NCI-H446 treated with DMSO at 0.1 percent for 48 hours (cell line): ENCODE data around the gene SLC25A21.
"Not testable (repeated sequence)": the region's sequence is repeated elsewhere in the genome, so short reads cannot be mapped to it uniquely, and the experiment has no call there.

Experiments
- DNase-seq: peaks from one replicate; lab custom pipeline; 2025; lab: John Stamatoyannopoulos, UW

SLC25A21 gene

DNA sequence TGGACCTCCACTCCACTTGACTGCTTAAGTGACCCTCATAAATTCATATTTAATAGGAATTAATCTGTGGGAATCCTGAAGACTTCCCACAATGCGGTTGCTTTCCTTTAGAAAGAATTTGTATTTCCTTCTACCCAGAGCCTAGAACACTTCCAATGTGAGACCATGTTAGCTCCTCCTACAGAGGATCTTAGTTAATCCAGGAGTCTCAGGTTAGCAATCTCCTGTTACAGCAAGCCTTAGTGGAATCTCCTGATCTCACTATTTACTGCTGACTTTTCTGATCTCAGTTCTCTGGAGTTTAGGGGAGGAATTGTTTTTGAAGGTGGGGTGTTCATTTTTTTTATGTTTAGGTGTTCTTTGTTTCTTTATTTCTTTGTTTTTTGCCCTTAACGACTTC, 186.0 kb downstream of the SLC25A21 start:
- no peak for DNase-seq

DNA sequence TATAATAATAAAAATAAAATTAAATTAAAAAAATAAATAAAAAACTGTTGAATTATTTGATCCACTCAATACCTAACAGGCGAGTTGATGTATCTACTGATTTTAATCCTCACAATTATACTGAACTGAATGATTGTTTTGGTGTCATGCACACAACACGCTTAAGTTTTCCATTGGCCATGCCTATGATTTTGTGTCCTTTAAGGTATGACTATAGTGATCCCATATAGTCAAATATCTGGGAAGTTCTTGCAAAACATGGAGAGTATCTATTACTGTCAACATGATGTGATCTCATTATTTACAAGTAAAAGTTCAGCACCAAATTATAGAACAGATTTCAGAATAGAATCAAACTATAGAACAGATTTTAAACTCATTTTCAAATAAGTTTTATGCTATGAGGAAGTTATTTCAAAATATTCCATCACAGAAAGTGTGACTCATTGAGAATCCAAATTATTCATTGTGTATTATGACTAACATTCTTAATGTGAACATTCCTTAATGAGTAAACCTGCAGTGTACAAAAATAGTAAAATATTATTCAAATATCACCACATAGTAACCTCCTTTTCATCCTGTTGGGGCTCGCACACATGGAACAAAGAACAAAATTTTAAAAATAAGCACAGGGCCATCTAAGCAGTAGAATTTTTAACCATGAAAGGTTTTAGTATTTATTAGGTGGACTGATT, 190.4 kb downstream of the SLC25A21 start:
- DNase-seq = no peak

DNA sequence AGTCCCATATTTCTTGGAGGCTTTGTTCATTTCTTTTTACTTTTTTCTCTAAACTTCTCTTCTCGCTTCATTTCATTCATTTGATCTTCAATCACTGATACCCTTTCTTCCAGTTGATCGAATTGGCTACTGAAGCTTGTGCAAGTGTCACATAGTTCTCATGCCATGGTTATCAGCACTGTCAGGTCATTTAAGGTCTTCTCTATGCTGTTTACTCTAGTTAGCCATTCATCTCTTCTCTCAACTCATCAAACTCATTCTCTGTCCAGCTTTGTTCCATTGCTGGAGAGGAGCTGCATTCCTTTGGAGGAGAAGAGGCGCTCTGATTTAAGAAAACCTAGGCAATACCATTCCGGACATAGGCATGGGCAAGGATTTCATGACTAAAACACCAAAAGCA, 192.0 kb downstream of the SLC25A21 start:
- DNase-seq = not testable (repeated sequence)

DNA sequence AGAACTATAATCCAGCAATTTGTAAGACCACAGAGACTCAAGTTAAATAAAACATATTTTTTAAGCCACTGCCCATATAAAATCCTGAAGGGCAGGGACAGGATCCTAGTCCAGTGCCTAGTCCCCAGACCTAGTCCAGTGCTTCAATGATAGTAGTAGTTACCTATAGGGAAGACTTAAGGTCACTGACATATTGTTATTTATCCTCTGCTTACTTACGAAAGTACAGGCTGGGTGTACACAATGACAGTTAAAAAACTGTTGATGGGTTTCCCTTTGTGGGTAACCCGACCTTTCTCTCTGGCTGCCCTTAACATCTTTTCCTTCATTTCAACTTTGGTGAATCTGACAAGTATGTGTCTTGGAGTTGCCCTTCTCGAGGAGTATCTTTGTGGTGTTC, 192.5 kb downstream of the SLC25A21 start:
- DNase-seq = no peak

DNA sequence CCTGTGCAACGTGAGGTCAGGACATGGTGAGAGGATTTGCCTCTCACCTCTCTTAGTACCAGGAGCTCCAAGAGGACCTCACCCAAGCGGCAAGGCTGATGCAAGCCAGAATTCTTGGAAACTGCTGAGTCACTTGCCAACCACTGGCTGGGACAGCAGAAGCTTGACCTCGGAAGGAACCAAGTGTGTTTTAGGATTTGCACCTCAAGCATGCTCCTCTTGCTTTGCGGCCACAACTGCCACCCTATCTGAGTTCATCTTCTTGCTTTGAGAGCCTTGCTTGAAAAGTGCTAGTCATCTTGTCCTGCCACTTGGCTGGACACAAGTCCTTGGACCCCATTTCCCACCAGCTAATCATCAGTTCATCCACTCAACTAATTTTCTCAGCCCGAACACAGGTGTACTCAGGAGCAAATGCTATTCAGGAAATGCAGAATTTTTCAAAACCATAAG, 195.8 kb downstream of the SLC25A21 start:
- no peak for DNase-seq

DNA sequence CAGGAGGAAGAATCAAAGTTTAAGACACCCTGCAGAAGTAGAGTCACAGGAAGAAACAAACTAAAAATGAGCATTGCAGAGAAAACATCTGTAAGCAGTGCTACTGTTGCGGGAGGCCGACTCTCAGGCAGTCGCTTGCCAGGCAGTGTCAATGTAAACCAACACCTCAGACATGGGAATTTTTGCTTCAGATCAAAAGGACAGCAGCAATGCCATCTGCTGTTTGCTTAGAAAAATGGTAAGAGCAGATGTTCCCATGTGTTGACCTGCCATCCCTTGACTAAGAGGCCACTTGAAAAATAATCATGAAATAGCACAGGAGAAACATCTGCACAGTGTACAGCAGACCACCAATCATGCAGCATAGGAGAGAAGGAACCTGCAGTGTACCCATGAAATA, 196.6 kb downstream of the SLC25A21 start:
- DNase-seq = peak; percentile 13

DNA sequence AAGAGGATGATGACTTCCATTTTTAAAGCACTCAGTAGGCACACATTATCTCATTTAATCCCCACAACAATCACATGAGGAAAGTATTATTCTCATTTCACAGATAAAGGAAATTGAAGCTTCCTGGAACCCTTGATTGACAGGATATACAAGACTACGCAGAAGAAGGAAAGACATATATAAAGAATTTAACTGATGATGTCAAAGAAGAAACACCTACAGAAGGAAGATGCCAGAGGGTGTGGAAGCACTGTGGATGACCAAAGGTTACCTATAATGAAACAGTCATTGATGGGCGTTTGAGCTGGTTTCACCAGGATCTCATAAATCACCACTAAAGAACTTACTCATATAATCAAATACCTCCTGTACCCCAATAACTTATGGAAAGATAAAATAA, 197.4 kb downstream of the SLC25A21 start:
- no peak for DNase-seq

DNA sequence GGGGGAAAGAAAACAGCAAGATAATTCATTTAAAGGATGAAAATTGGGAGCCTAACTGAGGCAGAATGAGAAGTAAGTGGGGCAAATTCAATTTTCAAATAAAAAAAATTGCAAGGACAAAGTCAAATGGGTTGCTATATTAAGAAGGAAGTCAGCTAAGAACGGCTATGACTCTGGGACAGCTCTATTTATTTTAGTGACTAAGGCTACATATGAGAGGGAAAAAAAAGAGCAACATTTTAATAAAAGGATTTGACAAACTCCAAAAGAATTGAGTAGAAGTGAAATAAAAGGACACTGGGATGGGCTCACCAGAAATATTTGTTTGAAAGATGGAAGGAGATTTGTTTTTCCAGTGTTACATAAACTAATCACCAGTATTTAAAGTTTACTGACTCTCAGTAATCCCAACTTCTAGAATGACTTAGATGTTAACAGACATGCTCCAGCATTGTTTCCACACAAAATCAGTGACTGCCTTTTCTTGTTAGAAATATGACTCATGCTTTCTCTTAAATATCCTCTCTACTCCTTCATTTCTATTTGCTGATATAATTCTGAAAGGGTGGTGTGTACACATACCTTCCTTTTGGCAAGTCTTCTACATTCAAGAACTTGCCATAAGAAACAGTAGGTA, 198.5 kb downstream of the SLC25A21 start:
- DNase-seq = no peak

DNA sequence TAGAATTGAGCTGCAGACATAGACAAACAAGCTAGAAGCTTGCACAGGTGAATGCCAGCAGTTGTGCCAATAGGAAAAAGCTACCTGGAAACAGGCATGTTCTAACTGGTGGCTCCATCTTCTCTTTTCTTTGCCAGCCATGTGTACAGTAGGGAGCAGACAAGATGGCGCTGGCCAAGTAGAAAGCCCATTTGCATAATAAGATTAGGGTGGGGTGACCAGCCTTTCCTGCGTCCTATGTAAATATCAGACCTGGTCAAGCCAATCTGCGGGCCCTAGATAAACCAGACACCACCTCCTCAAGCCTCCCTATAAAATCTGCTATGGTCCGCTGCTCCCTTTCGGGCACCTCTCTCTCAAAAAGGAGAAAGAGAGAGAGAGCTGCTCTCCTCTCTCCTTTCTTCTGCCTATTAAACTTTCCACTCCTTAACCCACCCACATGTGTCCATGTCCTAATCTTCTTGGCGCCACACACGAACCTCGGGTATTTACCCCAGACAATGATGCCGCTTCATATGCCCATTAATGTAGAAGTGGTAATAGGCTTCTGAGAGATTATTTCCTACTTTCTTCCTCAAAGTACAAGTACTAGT, 201.0 kb downstream of the SLC25A21 start:
- no peak for DNase-seq

DNA sequence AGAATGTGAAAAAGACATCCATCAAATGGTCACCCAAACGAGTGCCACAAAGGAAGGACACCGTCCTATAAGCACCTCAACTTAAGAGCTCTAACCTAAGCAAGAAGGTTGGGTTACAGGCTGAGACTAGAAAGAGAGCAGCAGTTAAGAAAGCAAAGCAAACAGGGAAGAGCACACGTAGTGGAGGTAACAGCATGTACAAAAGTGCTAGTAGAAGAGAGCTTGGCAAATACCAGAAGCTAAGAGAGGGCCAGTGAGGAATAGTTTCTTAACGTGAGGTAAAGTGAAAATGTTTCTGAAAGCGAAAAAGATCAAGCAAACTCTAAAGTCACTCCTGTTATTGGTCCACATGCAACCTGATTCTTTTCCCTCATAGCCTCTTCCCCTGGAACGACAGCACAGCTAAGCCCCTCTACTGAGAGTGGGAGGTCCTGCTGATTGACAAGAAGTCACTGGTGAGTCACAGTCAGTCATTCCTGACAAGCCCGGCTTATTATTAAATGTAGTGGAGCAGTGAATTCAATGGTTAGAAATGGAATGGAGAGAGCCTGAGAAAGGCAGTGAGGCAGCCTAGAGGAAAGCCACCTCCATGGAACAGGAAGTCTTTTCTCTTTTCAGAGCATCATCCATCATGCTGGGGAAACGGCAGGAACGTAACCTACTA, 204.4 kb downstream of the SLC25A21 start:
- no peak for DNase-seq

DNA sequence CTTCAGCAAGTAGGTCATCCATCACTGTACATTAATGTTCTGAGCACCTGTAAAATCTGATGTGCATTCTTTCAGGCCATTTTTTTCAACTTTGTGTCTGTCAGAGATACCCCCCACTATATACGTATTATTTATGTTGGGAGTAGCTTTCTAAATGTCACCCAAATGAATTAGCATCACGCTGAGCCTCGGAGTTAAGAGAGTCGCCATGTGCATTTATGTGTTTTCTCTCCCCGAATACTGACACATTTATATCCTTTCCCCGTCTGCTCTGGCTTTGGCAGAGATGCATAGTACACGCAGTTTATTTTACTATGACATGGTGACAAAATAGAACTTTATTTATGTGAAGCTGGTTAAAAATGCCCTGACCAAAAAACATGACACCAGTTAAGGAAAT, 216.4 kb downstream of the SLC25A21 start:
- no peak for DNase-seq

DNA sequence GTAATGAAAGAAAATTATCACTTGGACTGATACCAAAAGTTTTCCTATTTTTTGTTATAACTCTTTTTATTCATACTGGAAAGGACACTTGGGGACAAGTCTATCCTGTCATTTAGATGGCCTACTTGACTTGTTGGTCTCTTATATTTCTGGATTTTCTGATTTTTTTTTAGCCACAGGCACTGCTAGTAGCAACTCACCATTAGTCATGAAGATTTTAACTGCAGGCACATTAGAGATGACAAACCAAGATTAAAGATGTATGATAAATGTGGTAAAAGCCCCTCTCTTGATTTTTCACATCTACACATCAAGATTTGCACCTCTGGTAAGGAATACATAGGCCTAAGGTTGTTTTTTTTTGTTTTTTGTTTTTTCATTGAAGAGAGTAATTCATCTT, 217.0 kb downstream of the SLC25A21 start:
- no peak for DNase-seq

DNA sequence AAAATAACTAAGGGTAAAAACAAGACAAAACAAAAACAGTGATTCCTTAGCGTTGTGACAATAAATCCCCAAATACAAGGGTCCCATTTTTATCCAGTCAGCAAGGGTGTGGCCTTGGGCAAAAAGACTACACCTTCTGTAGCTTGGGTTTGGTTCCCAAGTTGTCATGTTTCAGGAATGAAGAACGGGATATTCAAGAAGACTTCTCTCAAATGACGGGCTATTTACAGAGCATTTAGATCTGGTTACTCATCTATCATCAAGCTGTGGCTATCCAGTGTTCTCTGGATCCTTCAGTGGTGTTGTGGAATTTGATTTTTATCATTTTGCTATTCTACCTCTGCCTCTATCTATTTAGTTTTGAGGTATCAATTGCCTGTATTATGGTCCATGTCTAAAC, 219.7 kb downstream of the SLC25A21 start:
- no peak for DNase-seq

DNA sequence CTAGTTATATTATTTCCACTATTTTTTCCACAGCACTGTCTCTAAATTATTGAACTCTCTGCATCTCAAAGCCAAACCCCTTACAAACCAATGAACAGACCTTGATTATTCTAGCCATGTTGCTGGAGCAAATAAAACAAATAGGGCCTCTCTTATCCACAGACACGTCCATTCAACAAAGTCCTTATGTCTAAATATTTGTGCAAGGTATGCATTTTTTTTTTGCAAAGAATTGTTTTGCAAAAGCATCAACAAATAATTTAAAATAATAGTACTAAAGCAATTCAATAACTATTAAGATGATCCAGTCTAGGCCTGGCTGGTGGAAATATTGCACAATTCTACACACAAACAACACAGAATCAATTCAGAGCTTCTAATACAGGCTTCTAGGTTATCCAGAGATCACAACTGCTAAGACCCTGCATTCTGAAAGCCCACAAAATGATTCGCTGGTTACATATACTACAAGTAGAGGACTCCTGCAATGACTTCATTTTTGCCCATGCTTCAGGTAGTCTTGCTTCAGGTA, 221.0 kb downstream of the SLC25A21 start:
- no peak for DNase-seq

DNA sequence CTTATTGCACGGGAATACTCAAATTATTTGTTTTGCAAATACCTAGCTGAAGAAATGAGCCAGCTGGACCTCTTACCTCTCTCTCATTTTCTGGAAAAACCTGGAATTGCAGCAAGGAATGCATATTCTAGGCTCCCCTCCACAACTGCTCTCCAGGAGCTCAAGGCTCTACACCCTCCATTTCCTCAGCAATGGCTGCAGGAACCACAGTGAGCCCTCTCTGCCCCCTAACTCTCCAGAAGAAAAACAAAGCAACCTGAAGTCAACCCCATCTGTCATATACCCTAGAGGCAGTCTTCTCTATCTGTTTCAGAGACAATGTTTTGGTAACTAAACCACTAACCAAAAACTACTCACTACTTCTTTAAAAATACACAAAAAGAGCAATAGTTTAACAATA, 221.6 kb downstream of the SLC25A21 start:
- no peak for DNase-seq

DNA sequence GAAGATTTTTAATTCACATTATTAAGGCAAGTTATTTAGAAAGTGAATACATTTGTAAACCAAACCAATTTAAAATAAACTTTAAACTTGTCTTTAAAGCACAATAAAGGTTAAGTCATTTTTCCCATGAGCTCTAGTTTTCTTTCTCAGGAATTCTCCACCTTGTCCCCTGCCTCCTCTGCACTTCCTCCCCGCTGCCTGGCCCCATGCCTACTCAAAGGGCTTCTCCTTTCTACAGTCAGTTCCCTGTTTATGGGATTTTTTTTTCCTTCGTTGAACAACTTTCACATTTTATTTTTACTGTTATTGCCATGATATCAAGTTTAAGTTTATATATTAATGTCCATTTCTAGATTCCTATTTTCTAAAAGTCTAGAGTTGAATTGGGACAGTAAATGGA, 223.0 kb downstream of the SLC25A21 start:
- DNase-seq = no peak

DNA sequence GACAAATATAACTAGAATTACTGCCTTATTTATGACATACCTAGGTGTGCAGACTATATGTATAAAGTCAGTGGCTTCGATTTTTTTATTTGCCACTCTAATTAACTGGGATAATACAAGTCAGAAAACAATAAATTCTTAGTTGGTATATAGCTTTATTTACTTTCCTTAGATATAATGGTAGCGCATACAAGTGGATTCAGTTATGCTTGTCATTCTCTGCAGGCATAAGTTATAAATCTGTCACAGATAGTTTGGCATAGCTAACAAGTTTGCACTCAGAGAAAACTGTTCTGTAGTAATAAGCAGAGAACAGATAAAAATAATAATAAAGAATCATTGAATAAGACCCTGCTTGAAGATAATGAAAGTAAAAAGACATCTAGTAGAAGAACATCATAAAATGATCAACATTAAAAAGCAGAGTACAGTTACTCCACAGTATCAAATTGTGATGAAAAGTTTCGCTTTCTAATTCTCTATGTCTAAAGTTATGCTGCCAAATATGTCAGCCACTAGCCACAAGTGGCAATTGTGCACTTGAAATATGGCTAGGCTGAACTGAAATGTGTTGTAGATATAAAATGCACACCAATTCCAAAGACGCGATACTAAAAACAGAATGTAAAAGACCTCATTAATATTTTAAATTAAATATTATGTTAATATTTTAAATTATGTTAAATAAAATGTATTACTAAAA, 224.1 kb downstream of the SLC25A21 start:
- no peak for DNase-seq

DNA sequence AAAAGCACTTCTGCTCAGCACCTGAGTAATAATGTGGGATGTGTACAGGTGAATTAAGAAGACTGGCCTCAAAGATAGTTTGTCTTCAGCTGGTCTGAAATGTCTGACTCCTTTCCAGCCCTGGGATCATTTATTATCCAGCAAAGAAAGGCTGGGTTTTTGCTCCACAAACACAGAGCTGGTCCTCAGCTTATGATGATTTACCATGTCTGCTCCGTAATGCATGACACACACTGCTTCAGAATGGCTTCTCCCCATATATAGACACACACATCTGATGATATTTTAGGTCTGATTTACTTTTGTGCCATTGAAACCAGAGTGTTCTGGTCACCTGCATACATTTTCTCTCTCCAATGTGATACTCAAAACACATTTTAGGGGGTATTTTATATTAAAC, 225.0 kb downstream of the SLC25A21 start:
- DNase-seq = no peak

DNA sequence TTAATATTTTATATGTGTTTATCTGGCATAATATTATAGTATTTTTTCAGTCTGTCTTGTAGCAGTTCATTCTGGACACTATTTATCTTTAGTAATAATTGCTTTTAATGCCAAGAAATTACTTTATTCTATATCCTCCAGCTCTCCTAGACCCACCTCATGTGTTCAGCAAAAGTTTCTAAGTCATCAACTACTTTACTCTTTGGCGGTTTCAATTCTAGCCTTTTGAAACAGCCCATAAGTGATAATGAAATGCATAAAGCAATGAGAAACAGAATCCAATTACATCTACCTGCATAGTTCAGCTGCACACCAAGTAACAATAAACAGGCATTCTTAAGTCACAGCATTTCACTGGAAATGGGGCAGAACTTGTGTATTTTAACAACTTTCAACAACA, 225.5 kb downstream of the SLC25A21 start:
- no peak for DNase-seq

DNA sequence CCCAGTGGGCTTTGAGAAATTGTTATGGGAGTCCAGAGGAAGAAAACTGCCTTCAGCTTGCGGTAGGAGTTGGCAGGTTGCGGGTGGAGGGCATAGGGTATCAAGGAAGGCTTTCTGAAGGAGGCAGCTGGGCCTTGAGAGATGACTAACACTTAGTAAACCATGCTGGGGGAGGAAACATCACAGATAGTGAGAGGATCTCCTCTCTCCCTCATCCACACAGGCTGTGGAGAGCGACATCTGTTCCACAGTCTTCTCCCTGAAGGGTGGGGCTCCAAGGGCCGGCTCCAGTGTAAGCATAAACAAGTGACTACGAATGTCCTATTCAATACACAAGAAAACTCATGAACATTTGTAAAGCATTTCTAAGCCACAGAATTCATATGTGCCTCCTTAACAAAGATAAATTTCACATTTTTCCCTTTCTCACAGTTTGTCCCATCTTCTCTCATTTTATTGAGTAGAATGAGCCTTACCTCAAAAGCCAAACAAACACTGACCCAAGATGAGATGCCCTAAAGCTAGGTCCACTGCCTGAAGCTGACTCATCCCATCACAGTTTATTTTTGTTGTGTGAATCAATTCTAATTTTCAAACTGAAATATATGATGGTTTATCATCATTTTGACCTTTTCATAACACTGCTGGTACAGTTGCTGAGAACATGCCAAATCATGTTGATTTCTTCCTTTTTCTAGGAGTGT, 227.9 kb downstream of the SLC25A21 start:
- no peak for DNase-seq

DNA sequence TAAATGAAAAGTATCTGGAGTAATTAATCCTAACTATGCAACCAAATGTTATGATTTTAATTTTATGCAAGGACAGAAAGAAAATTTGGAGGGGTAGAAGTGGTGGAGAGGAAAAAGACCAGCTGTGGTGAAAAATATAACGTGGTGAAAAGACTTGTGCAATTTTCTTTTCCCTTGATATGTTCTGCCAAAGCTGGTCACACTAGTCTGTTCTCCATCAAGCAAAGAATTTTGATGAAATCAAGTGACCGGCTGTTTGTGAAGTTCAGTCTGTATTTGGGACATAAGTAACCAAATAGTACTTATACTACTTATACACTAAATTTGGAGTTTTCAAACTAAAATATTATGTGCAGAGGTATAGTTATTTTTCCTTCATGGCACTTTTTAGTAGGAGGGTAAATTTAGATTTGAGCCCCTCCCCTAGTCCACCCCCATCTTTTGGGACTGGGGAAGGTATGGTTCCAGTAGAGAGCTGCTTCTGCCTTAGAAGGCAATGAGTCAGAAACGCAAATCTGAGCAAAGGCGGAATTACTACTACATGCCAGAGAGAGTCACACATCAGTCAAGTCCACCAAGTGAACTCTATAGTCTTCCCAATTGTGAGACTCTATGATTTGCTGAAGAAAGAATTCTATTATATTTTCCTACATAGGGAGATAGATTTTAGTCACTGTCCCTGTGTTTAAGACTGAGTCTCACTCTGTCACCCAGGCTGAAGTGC, 229.7 kb downstream of the SLC25A21 start:
- DNase-seq = no peak
